ENCODE results near the gene BAG5. TPM values are rescaled to one million over a fixed set of nuclear protein-coding genes. Genes with fewer than 3 reads are reported as not detected.

BAG5 gene
- total RNA-seq, 2 donors from 2014 or later: 15.2 to 23.6 TPM

Other genes starting within 250 kb of the BAG5 start
- gene EIF5, start 228.4 kb downstream of the BAG5 start, total RNA-seq: 100 to 1,000 TPM; 246 to 287 TPM
- 10 to 100 TPM; 68.7 to 81.7 TPM for gene MARK3, start 177.2 kb downstream of the BAG5 start, total RNA-seq
- 100 to 1,000 TPM; 407 to 412 TPM for gene CKB, start 39.8 kb downstream of the BAG5 start, total RNA-seq
- 1 to 10 TPM; 6.0 to 8.5 TPM for gene TRMT61A, start 33.5 kb downstream of the BAG5 start, total RNA-seq
- gene COA8, start 303 bp upstream of the BAG5 start, total RNA-seq: 10 to 100 TPM; 37.8 to 42.5 TPM
- 100 to 1,000 TPM; 118 to 139 TPM for gene KLC1, start 66.6 kb upstream of the BAG5 start, total RNA-seq
- 1 to 10 TPM; 3.8 to 4.4 TPM for gene XRCC3, start 152.8 kb upstream of the BAG5 start, total RNA-seq
- 10 to 100 TPM; 47.0 to 48.7 TPM for gene ZFYVE21, start 153.2 kb upstream of the BAG5 start, total RNA-seq